HG03060 (cell line): ENCODE data around the gene TBC1D20.
A peak's percentile ranks its signal among the peaks of the same experiment; 100 is the strongest.
"Not testable (repeated sequence)": the region's sequence is repeated elsewhere in the genome, so short reads cannot be mapped to it uniquely, and the experiment has no call there.

Source experiments
- ATAC-seq: cut with Tn5 transposase; IDR thresholded peaks from one replicate; pipeline ENCODE4 v1.9.1; 2021; ENCODE audit warnings: low read depth, moderate number of reproducible peaks; ENCODE audit not compliant: unreplicated experiment

TBC1D20 gene

GRCh38 chr20:476561-477249 is 14.4 kb upstream of the TBC1D20 start:
- ATAC-seq = not testable (repeated sequence)

DNA sequence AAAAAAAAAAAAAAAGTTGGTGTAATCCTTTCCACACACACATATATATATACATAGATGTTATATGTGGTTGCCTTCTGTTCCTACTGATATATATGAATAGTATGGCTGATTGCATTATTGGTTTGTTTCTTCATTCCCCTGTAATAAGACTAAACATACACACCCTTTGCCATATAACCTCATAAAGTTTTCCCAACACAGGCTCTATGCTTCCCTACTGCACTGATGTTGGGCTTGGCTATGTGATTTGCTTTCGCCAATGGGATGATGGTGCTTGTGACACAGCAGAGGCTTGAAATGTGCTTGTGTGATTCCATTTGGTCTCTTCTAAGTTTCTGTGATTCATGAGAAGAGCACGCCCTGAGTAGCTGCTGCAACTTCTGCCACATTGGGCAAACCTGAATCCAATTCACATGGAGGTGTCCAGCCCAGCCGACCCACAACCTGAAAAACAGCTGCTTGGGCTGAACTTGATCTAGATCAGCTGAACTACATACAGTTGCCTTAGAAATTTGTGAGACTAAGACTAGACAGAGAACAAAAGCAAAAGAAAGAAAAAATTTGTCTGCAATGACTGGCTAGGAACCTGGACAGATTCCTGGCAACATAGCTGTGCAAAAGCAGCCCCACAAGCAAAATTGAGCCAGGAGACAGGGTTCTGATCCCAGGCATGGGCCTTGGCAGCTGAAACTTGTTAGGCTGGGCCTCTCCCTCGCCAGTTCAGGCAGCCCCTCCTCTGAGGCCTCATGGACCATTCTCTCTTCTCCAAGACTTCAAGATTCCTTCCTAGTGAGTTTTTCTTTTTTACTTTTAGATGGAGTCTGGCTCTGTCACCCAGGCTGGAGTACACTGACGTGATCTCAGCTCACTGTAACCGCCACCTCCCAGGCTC is 13.4 kb upstream of the TBC1D20 start:
- no peak for ATAC-seq

- no peak for ATAC-seq
Measured at GRCh38 chr20:474581-474980, 12.2 kb upstream of the TBC1D20 start.

GRCh38 chr20:472889-473292 is 10.6 kb upstream of the TBC1D20 start:
- no peak for ATAC-seq

GRCh38 chr20:472137-472846 is 10.0 kb upstream of the TBC1D20 start:
- no peak for ATAC-seq

DNA sequence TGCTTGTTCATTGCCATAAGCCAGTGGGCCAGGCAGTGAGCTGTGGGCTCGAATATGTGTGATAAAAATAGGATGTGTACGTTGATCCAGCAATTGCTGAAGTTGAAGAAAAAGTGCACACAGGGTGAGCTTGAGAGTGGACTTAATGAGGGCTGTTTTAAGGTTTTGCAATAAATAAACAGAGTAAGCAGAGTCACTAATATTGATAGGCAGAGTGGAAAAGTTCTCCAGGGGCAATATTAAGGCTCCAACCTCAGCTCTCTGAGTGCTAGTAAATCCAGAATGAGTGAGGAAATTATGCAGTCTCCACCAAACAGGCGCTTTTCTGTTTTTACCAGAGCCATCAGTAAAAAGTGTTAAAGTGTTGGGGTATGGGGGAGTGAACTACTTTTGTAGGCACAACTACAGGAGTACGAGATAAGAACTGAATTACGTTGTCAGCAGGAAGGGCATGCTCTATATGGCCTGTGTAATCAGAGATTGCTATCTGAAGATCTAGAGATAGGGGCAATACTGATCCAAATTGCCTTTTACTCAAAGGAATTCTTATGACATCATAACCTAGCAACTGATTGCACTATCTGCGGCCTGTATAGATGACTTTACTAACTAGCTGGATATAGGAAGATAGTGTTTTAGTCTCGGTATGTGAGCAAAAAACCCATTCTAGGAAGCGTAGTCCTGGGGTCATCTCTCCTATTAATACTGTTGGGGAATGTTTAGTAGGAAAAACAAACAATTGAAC is 7.6 kb upstream of the TBC1D20 start:
- ATAC-seq = no peak

DNA sequence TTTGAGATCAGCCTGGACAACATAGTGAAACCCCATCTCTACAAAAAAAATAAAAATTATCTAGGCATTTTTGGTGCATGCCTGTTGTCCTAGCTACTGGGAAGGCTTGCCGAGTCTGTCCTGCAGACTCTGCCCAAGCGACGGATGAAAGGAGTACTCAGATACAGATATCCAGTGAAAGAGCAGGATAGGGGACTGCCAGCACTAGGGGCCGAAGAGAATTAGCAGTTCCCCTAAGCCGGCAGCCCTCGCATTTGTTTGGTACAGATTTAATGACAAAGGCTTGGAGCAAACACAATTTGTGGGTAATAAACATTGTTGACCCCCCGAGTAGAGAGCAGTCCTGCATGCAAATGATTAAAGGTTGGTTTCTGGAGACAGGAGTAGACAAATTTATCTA is 5.4 kb upstream of the TBC1D20 start:
- no peak for ATAC-seq

GRCh38 chr20:461254-462198 is 807 bp downstream of the TBC1D20 start:
- ATAC-seq = peak; percentile 12

- ATAC-seq = no peak
Measured at GRCh38 chr20:460707-461106, 1.6 kb downstream of the TBC1D20 start.

DNA sequence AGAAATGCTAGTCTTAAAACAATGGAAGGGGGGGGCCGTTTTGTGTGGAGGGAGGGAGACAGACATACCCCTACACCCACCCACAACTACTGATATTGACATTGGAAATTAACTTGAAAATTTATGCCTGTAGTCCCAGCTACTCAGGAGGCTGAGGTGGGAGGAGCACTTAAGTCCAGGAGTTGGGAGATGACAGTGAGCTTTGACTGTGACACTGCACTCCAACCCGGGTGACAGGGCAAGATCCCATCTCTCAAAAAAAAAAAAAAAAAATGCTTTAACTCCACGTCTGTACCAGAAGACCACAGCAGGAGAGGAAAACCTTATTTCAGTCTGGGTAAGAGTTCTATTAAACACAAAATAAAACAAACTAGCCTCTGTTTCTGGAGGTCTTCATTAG is 2.2 kb downstream of the TBC1D20 start:
- no peak for ATAC-seq

- ATAC-seq = no peak
Measured at GRCh38 chr20:458776-459175, 3.6 kb downstream of the TBC1D20 start.

DNA sequence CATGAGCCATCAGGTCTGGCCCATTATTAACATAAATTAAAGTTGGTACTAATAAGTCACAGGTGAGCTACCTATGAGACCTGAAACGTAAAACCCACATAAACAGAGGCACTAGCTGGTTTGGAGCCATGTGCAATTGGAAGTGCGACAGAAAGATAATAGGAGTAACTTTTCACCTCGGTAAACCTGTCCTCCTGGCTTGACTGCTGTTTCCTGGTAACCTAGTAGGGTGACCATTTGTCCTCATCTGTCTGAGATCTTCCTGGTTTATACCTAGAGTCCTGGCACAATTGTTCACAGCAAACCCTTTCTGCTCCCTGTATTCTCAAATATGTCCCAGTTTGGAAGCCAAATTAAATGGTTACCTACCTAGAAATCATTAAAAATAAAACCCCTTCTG is 7.4 kb downstream of the TBC1D20 start:
- no peak for ATAC-seq

- ATAC-seq = not testable (repeated sequence)
Measured at GRCh38 chr20:452021-452420, 10.3 kb downstream of the TBC1D20 start.

- no peak for ATAC-seq
Measured at GRCh38 chr20:445514-446336, 16.6 kb downstream of the TBC1D20 start.

DNA sequence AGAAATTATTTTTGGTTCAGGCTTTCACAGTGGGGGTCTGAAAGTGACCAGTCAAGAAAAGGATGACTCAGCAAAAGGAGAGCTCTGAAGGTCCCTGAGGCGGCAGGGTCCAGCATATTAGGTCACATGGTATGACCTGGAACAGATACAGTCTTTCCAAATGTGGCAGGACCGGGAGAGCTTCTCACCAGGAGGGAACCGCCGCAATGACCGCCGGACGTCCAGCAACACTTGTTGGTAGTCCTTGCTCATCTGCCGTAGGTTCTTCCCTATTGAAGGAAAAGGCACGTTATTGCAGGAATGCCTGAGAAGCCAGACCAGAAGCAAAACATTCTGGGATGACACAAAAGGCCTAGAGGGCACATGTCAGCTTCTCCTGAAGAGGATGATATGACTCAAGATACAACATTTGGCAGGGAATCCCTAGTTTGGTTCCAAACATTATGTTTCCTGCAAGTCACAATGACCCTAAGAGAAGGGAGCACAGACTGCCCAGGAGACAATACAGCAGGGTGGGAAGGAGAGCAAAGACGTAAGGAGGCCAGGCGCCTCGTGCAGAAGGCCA is 17.4 kb downstream of the TBC1D20 start:
- ATAC-seq = no peak

- no peak for ATAC-seq
Measured at GRCh38 chr20:444117-444516, 18.2 kb downstream of the TBC1D20 start.

DNA sequence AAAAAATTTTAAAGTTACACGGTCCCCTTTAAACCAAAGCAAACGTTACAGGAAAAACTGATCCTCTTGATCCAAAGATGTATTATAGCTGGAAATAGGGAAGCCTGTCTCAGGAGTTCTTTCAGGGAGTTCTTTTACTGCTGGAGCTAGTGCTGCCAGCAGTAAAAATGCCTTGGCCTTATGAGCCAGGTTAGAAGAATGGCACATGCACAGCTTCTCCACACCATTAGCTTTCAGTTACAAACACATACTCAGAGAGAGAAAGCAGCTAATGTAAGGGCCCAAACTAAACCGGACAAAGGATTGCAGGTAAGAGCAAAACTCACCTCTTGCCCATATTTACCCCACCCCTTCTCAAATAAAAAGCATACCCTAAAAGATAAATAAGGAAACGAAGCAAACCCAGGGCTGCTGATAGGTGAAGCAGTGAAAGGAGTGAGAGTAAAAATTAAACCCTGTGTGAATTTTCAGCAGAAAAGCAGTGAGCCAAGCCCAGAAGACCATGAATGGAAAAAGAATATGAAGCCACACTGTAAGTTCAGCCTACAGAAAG is 19.0 kb downstream of the TBC1D20 start:
- ATAC-seq = no peak

DNA sequence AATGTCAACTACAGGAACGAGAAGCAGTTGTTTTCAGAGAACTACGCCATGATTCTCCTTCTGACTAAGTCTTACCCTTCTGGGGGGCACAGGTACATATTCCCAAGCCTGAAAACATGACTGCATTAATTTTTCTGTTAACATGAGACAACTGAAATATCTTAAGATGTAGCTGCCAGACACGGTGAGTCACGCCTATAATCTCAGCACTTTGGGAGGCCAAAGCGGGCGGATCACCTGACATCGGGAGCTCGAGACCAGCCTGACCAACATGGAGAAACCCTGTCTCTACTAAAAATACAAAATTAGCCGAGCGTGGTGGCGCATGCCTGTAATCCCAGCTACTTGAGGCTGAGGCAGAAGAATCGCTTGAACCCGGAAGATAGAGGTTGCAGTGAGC is 21.7 kb downstream of the TBC1D20 start:
- ATAC-seq = no peak
